GM10266 (cell line): ENCODE data around the gene GBP4.

ENCODE experiments used
- DNase-seq: peaks from one replicate; pipeline ENCODE4 v3.0.0; 2012; ENCODE audit errors: extremely low spot score
- TF ChIP-seq, protein P1 (sequence below): IDR thresholded peaks from 2 replicates; pipeline ENCODE4 v1.5.1; 2012; ENCODE audit warnings: mild to moderate bottlenecking, low read depth; ENCODE audit not compliant: control insufficient read depth, insufficient read depth; ENCODE audit errors: missing control alignments

The GBP4 gene

DNA sequence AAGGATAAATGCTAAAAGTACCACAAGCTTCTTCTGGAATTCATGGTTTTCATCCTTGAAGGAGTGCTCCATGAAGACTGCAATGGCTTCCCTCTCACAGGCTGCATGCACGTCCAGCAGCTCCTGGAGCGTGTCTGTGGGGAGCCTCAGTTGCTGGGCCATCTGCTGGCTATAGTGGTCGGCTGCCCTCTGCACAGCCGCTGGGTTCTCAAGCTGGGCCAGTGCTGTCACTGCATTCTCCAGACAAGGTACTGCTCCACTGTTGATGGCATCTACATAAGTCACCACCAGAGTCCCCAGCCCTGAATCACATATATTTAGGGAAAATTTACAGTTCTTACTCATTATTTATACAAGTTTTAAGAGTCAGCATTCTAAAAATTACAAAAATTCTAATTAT is 8.7 kb downstream of the GBP4 start:
- DNase-seq: no peak

DNA sequence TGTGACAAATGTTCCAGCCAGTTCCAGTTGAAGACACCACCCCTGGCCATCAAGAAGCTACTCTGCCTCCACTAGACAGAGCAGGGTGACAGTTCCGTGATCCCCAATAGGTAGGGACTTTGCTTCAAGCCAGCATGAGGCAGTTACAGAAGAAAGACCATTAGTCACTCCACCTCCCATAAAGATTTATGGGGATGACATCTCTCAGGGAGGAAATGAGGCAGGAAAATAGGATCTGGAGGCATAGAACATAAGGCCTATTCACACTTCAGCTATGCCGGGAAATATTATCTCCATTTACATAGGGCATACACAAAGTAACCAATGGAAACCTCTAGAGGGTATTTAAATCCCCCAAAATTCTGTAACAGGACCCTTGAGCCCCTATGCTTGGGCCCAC is 19.4 kb downstream of the GBP4 start:
- TF ChIP-seq, protein P1, sequence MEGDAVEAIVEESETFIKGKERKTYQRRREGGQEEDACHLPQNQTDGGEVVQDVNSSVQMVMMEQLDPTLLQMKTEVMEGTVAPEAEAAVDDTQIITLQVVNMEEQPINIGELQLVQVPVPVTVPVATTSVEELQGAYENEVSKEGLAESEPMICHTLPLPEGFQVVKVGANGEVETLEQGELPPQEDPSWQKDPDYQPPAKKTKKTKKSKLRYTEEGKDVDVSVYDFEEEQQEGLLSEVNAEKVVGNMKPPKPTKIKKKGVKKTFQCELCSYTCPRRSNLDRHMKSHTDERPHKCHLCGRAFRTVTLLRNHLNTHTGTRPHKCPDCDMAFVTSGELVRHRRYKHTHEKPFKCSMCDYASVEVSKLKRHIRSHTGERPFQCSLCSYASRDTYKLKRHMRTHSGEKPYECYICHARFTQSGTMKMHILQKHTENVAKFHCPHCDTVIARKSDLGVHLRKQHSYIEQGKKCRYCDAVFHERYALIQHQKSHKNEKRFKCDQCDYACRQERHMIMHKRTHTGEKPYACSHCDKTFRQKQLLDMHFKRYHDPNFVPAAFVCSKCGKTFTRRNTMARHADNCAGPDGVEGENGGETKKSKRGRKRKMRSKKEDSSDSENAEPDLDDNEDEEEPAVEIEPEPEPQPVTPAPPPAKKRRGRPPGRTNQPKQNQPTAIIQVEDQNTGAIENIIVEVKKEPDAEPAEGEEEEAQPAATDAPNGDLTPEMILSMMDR: no peak
- DNase-seq: no peak

More for the DNA sequence above, 8.7 kb downstream of the GBP4 start:
- TF ChIP-seq, protein P1: no peak

DNA sequence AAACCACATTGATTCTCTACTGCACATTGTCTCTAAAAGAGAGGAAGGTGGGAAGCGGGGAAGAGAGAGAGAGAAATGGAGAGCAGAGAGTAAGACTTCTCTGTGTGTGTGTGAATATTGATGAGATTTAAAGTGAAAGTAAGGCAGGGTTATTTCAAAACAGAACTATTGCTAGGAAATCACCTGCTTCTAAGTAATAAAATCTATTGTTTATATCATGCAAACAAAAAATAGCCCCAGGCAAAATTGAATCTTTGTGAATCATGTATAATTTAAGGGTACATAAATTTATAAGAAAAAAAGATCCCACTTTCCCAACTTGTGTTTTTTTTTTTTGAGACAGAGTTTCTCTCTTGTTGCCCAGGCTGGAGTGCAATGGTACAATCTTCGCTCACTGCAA is 21.8 kb downstream of the GBP4 start:
- TF ChIP-seq, protein P1: no peak
- no peak for DNase-seq

DNA sequence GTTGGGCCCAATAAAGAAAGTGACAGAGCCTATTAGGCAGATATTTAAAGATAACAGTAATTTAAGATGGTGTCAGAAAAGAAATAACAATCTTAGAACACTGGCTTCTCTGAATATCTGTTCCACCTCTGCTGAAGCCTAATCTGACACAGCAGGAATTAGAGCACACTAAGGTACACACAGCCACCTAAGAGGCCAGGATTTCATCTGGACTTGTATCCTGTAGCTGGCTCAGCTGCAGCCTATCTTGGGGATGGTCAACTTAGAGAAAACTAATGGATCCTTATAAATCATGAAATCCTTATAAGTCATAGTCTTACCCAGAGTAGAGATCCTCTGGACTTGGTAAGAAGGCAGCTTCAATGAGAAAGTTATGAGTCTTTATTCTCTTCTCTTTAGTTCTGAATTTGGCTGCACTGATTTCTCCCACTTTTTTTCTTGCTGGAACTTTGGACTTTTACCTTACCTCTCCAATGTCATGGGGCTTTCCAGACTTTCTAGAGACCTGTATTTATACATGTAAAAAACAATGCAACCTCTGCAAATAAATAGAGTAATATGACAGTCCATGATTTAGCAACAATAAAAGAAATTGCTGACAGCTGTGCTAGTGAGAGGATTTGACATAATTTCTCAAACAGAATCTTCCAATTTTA is 23.0 kb downstream of the GBP4 start, which contains the start of gene GBP7:
Gene GBP7, minus strand, starts transcription at position 403 of the 656 bp plus-strand sequence. CDS start 4,068 bp downstream, outside the sequence.
- no peak for DNase-seq
- TF ChIP-seq, protein P1: no peak

DNA sequence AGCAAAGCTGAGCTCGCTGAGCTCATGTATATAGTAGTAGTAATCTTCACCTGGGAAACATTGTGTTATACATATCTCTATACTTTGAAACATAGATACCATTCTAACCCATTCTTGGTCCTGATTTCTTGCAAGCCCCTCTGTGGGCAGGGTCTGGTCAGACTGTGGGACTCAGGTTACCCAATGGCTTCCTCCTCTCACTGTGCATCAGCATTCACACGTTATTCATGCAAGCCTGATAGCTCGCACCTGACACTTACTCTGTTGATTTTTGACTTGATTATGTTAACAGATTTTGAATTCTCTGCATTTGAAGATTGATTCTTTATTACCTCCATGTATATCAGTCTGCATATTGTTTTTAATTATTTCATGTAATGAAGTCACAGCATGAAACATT is 24.3 kb downstream of the GBP4 start:
- TF ChIP-seq, protein P1: no peak
- no peak for DNase-seq

DNA sequence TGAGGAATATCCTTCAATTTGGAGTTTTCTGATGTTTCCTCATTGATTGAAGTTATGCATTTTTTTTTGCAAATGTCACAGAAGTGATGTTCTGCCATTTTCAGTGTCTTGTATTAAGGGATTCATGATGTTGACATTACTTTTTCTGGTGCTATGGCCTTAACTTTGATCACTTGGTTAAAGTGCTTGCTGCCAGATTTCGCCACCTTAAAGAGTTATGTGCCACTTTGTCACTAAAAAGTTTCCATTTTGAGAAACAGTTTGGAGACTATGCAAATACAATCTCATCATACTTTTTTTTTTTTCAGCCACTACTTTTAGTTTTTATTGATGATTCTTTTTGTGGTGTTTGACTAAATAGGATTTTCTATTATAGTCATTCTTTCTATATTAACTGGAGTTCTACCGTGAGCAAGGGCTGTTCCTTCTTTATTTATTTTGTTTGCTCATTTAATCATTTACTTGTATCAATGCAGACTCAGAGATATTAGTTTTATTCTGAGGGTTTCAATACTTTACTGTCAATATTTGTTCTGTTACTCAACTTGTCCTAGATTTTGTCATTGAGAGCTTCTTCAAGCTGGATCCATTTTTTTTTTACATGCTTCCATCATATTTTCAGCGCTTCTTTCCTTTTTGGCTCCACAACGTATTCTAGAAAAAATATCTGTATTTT is 26.1 kb downstream of the GBP4 start:
- DNase-seq: no peak

More for the DNA sequence above, 26.1 kb downstream of the GBP4 start:
- TF ChIP-seq, protein P1: no peak
